ENCODE results near the gene THSD7A. TPM values are rescaled to one million over a fixed set of nuclear protein-coding genes. Genes with fewer than 3 reads are reported as not detected.

The THSD7A gene
- total and polyA plus RNA-seq, 9 of the 15 experiments (the other 6 are each of a cell fraction or from before 2014, with no cell fraction given) = 0.01 to 0.02 TPM; not detected in 7

DNA sequence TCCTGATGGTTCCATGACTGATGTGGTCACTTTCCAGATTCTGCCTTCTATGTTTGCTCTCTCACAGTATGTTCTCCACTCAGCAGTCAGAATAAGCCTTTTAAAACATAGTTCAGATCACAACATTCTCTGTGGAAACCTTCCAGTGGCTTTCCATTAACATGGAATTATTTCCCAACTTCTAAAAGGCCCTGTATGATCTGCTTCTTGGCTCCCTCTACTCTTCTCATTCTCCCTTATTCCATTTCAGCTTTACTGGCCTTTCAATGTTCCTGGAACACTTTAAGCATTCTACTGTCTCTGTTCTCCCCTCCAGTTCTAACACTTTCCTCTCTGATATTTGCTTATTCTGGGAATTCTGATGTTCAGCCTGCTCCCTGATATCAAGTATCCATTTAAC is 325.6 kb downstream of the THSD7A start (continued):
- TF ChIP-seq KLF13 (tag; IDR thresholded peaks at IDR 0.05; ENCODE audit: borderline replicate concordance, low read depth) (no peak), MTA3 (IDR thresholded peaks at IDR 0.05; ENCODE audit: borderline replicate concordance) (no peak), ZNF263 (CRISPR knock-in tag; IDR thresholded peaks at IDR 0.05; ENCODE audit: borderline replicate concordance) (no peak), GABPA (tag; conservative IDR thresholded peaks at IDR 0.05; ENCODE audit: low read depth) (no peak), TFAP4 (CRISPR knock-in tag; IDR thresholded peaks at IDR 0.05; ENCODE audit: borderline replicate concordance) (no peak)

DNA sequence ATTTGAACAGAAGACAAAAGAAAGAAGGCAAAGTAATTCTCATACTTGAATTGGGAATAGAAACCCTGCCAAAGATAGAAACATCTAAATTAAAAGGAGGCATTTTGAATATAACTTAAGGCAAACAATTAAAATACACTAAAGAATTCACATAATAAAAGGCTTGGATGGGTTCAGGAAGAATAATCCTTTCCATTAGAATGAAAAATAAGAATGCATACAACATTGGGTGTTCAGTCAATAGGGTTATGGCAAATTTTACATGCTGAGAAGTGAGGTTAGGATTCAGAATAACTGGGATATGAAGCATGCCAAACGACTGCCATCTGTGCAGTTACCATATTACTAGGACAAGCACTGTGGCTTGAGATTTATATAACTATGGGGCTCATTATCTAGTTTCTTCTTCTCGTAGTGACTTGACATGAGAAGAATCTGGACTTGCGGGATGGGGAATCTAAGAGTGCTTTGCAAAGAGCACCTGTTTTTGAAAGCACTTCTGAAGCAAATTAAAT is 326.5 kb downstream of the THSD7A start:
- H3K27ac ChIP-seq (ENCODE audit: extremely low read depth, low read depth, low read length) = no peak overlapping the region
- intact Hi-C loops (cut with micrococcal nuclease) (no loop called here), in situ Hi-C loops (cut with MboI) (no loop called here)
- no peaks in the 10 kb centered on the region for H3K9me1 ChIP-seq (ENCODE audit: control insufficient read depth, insufficient read depth, low read length)
- H3K4me2 ChIP-seq (ENCODE audit: insufficient read depth, low read length) = no peak overlapping the region
- H3K4me3 ChIP-seq = no peak overlapping the region
- WGBS (ENCODE audit: insufficient coverage, low coverage, missing lambda C conversion rate) = 2% methylated on average over 3 of the region's 3 CpGs
- BruUV-seq (replicated peaks) = no TSS peak
- no peaks in the 10 kb centered on the region for H4K20me1 ChIP-seq (replicated peaks; ENCODE audit: control insufficient read depth, insufficient read depth, low read length)
- H3K79me2 ChIP-seq (ENCODE audit: control insufficient read depth, insufficient read depth, low read length) = no peaks in the 10 kb centered on the region
- ChIA-PET CTCF (ENCODE audit: low intra/inter-chr PET ratio) (no interaction called here), POLR2A (no interaction called here)
- FAIRE-seq (no peak), DNase-seq (ENCODE audit: extremely low read depth in 1 of 4, low spot score in 3 of 4) (no peak), ATAC-seq (no peak)
- H3K9me3 ChIP-seq (replicated peaks; ENCODE audit: control insufficient read depth, insufficient read depth, low read depth, low read length) = 0 out of 2 replicates have a peak, but pooled peaks cover 2% of the 10 kb centered on the region
- H3K27me3 ChIP-seq (ENCODE audit: control insufficient read depth in 2 of 2, insufficient read depth in 2 of 2, low read length in 2 of 2) = no peaks in the 10 kb centered on the region
- H3K36me3 ChIP-seq (ENCODE audit: control insufficient read depth, insufficient read depth, low read length) = no peaks in the 10 kb centered on the region
- H3K9ac ChIP-seq (ENCODE audit: insufficient read depth in 1 of 2, low read depth in 2 of 2, low read length in 2 of 2) = no peak overlapping the region
- H2AFZ ChIP-seq (ENCODE audit: low read depth, low read length) = no peak overlapping the region
- H3K4me1 ChIP-seq (replicated peaks in 1 of 2; ENCODE audit: control insufficient read depth in 2 of 2, insufficient read depth in 2 of 2, low read length in 2 of 2) = no peaks in the 10 kb centered on the region
- TF ChIP-seq ATF1 (CRISPR knock-in tag; IDR thresholded peaks at IDR 0.05) (no peak), ATF1 (tag; IDR thresholded peaks at IDR 0.05) (no peak), KLF1 (tag; IDR thresholded peaks at IDR 0.05) (no peak), JUND (IDR thresholded peaks at IDR 0.05; ENCODE audit: borderline replicate concordance, low read depth, low read length) (no peak), JUND (tag; IDR thresholded peaks at IDR 0.05; ENCODE audit: borderline replicate concordance, low read depth, low read length) (no peak), NCOA1 (IDR thresholded peaks at IDR 0.05; ENCODE audit: low read depth) (no peak), ETS1 (conservative IDR thresholded peaks at IDR 0.05; ENCODE audit: control insufficient read depth, low read depth, low read length) (no peak), KLF6 (CRISPR knock-in tag; IDR thresholded peaks at IDR 0.05; ENCODE audit: borderline replicate concordance) (no peak), SFPQ (IDR thresholded peaks at IDR 0.05; ENCODE audit: low read depth, low read length) (no peak), PYGO2 (tag; IDR thresholded peaks at IDR 0.05) (no peak), ZNF41 (CRISPR knock-in tag; conservative IDR thresholded peaks at IDR 0.05) (no peak)
- TF ChIP-seq, protein P1, sequence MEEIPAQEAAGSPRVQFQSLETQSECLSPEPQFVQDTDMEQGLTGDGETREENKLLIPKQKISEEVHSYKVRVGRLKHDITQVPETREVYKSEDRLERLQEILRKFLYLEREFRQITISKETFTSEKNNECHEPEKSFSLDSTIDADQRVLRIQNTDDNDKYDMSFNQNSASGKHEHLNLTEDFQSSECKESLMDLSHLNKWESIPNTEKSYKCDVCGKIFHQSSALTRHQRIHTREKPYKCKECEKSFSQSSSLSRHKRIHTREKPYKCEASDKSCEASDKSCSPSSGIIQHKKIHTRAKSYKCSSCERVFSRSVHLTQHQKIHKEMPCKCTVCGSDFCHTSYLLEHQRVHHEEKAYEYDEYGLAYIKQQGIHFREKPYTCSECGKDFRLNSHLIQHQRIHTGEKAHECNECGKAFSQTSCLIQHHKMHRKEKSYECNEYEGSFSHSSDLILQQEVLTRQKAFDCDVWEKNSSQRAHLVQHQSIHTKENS (CRISPR knock-in tag; IDR thresholded peaks at IDR 0.05) = no peak
